Lower leg skin (tissue), 3 donors: ENCODE data around the gene NELL1.

Experiments
- POLR2A ChIP-seq, 2 donors: fragments of 450-650 bp; IDR thresholded peaks; one replicate each; pipeline ENCODE4 v1.6.1; 2016 to 2017; ENCODE audit warnings: antibody characterized with exemption in 2 of 2, mild to moderate bottlenecking in 1 of 2, moderate library complexity in 1 of 2
- TF ChIP-seq, protein P1 (sequence below), 3 donors: fragments of 450-650 bp; IDR thresholded peaks; one replicate each; pipeline ENCODE4 v1.5.1; 2016; ENCODE audit warnings: antibody characterized with exemption in 3 of 3, mild to moderate bottlenecking in 3 of 3, moderate library complexity in 2 of 3

DNA sequence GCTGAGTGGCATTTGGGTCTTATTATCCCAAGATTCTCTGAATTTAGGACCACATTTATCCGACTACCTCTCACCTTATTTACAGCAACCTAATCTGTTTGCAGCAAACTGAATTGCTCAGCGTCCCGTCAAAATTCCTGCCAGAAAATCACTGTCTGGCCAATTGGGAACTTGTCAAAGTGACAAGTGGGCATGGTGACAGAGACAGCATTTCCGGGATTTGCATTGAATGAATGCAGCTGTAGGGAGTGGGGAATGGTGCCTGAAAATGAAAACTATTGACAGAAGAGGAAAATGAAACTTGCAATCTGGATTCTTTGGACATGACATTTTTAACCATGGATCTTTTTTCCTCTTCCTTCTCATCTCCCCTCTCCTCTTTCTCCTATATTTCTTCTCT is 113.8 kb downstream of the NELL1 start:
- TF ChIP-seq, protein P1, sequence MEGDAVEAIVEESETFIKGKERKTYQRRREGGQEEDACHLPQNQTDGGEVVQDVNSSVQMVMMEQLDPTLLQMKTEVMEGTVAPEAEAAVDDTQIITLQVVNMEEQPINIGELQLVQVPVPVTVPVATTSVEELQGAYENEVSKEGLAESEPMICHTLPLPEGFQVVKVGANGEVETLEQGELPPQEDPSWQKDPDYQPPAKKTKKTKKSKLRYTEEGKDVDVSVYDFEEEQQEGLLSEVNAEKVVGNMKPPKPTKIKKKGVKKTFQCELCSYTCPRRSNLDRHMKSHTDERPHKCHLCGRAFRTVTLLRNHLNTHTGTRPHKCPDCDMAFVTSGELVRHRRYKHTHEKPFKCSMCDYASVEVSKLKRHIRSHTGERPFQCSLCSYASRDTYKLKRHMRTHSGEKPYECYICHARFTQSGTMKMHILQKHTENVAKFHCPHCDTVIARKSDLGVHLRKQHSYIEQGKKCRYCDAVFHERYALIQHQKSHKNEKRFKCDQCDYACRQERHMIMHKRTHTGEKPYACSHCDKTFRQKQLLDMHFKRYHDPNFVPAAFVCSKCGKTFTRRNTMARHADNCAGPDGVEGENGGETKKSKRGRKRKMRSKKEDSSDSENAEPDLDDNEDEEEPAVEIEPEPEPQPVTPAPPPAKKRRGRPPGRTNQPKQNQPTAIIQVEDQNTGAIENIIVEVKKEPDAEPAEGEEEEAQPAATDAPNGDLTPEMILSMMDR (IDR thresholded peaks at IDR 0.05), result no peak
- no peak for TF ChIP-seq POLR2A (IDR thresholded peaks at IDR 0.05)
